ENCODE results near the gene DNAJC5. TPM values are rescaled to one million over a fixed set of nuclear protein-coding genes. Genes with fewer than 3 reads are reported as not detected.

Gene DNAJC5
- total RNA-seq, 1 experiment from 2014 or later: 59.5 TPM

DNA sequence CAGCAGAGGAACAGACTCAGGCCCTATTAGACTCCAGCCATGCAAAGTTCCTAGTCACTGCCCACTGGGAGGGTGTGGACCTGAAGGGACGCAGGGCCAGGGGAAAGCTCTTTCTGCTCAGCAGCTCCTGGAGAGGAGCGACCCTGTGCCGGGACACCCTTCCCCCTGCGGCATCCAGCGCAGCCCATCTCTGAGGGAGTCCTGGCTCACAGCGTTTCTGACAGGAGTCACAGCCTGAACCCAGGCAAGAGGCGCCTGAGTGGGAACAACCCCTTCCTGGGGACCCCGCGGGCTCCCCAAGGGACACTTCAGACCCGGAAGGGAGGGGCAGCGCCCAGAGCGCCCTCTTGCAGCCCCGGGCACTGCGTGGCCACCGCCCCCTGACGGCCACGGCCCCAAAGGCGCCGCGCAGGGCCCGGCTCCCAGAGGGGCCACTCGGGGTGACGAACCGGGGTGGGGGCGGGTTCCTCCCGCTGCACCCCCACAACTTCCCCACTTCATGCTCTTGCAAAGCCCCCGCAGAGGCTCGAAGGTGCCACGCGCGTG, 60.4 kb downstream of the DNAJC5 start:
- CTCF ChIA-PET: interaction anchor here (0.6 kb wide), 1 partner anchor 19 kb away, joined by 3 read pairs; no protein-coding TSS in a partner anchor
- DNase-seq (ENCODE audit: low read depth, low spot score) (no peak), ATAC-seq (0 out of 2 replicates have a peak, but pooled peaks have one; percentile 1)
- Histone ChIP-seq H3K9me3 (ENCODE audit: control insufficient read depth, insufficient read depth, low read depth, low read length) (no peaks in the 10 kb centered on the region), H3K4me3 (ENCODE audit: low read depth in 2 of 2, low read length in 2 of 2) (peak overlapping the region; percentile 77 to 85), H3K27ac (ENCODE audit: low read length) (peak overlapping the region; percentile 85), H3K36me3 (ENCODE audit: control insufficient read depth, insufficient read depth, low read length) (peaks cover 3% of the 10 kb centered on the region; the same call in 1 of the 2 replicates), H3K4me1 (ENCODE audit: control insufficient read depth, insufficient read depth, low read length) (peaks cover 51% of the 10 kb centered on the region), H3K27me3 (ENCODE audit: control insufficient read depth, insufficient read depth, low read length) (no peaks in the 10 kb centered on the region)
- BruUV-seq (replicated peaks): no TSS peak
- TF ChIP-seq REST (IDR thresholded peaks at IDR 0.05; ENCODE audit: insufficient read depth in 1 of 2, low read depth in 2 of 2, low read length in 1 of 2) (no peak), SIN3A (IDR thresholded peaks at IDR 0.05; ENCODE audit: borderline replicate concordance, insufficient read depth, low read depth, low read length) (0 out of 2 replicates have a peak, but pooled peaks have one; percentile 81), POLR2AphosphoS5 (IDR thresholded peaks at IDR 0.05; ENCODE audit: low read depth, low read length) (no peak), TCF7L2 (IDR thresholded peaks at IDR 0.05; ENCODE audit: low read depth, low read length) (no peak)
- TF ChIP-seq, protein P1, sequence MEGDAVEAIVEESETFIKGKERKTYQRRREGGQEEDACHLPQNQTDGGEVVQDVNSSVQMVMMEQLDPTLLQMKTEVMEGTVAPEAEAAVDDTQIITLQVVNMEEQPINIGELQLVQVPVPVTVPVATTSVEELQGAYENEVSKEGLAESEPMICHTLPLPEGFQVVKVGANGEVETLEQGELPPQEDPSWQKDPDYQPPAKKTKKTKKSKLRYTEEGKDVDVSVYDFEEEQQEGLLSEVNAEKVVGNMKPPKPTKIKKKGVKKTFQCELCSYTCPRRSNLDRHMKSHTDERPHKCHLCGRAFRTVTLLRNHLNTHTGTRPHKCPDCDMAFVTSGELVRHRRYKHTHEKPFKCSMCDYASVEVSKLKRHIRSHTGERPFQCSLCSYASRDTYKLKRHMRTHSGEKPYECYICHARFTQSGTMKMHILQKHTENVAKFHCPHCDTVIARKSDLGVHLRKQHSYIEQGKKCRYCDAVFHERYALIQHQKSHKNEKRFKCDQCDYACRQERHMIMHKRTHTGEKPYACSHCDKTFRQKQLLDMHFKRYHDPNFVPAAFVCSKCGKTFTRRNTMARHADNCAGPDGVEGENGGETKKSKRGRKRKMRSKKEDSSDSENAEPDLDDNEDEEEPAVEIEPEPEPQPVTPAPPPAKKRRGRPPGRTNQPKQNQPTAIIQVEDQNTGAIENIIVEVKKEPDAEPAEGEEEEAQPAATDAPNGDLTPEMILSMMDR (IDR thresholded peaks at IDR 0.05): peak; percentile 79; the same call in 1 of the 2 replicates
- in situ Hi-C loops (cut with HindIII; ENCODE audit: low pct_unique_long_range_greater_than_20kb, low sequenced_read_pairs): no loop called here
- intact Hi-C loops (cut with micrococcal nuclease; ENCODE audit: unreplicated experiment): no loop called here
- POLR2A ChIA-PET: no interaction called here

DNA sequence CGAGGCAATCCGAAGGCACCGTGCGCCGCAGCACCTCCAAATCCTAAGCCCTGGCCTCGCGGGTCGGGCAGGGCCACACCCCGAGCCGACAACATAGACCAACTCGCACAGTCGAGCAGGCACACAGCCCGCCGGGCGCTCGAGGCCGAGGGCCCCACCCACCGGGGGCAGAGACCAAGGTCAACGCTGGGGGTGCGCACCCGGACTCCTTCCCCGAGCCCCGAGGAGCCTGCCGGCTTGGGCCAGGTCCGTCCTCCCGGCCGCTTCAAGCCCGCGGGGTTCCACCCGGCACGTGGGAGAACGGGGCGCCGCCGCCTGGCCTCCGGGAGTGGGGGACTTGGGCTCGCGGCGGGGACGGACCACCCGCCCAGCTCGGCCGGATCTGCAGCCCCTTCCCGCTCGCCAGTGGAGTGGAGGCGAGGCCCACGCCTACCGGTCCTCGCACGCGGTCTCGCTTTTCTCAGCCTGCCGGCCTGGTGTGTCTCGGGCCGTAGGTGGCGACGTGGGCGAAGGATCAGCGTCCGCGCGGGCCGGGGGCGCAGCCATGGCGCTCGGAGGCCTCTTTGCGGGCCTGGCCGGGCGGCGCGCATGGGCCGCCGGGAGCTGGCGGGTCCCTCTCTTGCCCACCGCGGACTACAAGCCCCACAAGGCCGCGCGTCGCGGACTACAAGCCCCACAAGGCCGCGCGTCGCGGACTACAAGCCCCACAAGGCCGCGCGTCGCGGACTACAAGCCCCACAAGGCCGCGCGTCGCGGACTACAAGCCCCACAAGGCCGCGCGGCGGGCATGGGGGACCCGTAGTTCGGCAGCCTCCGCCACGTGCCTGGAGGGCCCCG, 61.1 kb downstream of the DNAJC5 start, which contains the start of gene UCKL1:
TSS of gene UCKL1 (minus strand) at position 590 of the 837 bp plus-strand sequence. CDS start at position 546, 44 bp downstream.
- TF ChIP-seq, protein P1 (IDR thresholded peaks at IDR 0.05): no peak; the same call in 1 of the 2 replicates
- peak; percentile 51; the same call in 1 of the 2 replicates for TF ChIP-seq POLR2AphosphoS5 (IDR thresholded peaks at IDR 0.05; ENCODE audit: low read depth, low read length)
- TF ChIP-seq TCF7L2 (IDR thresholded peaks at IDR 0.05; ENCODE audit: low read depth, low read length): 0 out of 2 replicates have a peak, but pooled peaks have one; percentile 18
- 0 out of 2 replicates have a peak, but pooled peaks have one; percentile 68 for TF ChIP-seq SIN3A (IDR thresholded peaks at IDR 0.05; ENCODE audit: borderline replicate concordance, insufficient read depth, low read depth, low read length)
- TF ChIP-seq REST (IDR thresholded peaks at IDR 0.05; ENCODE audit: insufficient read depth in 1 of 2, low read depth in 2 of 2, low read length in 1 of 2): no peak
- CTCF ChIA-PET: interaction anchor here (0.6 to 1.1 kb wide), 3 partner anchors 18 to 418 kb away, joined by 3 to 7 read pairs (median 3); no protein-coding TSS in a partner anchor
- no peaks in the 10 kb centered on the region for H3K27me3 ChIP-seq (ENCODE audit: control insufficient read depth, insufficient read depth, low read length)
- POLR2A ChIA-PET: no interaction called here
- in situ Hi-C loops (cut with HindIII; ENCODE audit: low pct_unique_long_range_greater_than_20kb, low sequenced_read_pairs): no loop called here
- H3K4me1 ChIP-seq (ENCODE audit: control insufficient read depth, insufficient read depth, low read length): peaks cover 44% of the 10 kb centered on the region
- intact Hi-C loops (cut with micrococcal nuclease; ENCODE audit: unreplicated experiment): no loop called here
- H3K4me3 ChIP-seq (ENCODE audit: low read depth in 2 of 2, low read length in 2 of 2): peak within 1 kb of the TSS; percentile 83 to 85
- BruUV-seq (replicated peaks): no TSS peak
- DNase-seq (ENCODE audit: low read depth, low spot score): no peak
- H3K27ac ChIP-seq (ENCODE audit: low read length): peak within 1 kb of the TSS; percentile 91
- ATAC-seq: peak; percentile 77
- H3K9me3 ChIP-seq (ENCODE audit: control insufficient read depth, insufficient read depth, low read depth, low read length): no peaks in the 10 kb centered on the region
- peaks cover 3% of the 10 kb centered on the region; the same call in 1 of the 2 replicates for H3K36me3 ChIP-seq (ENCODE audit: control insufficient read depth, insufficient read depth, low read length)

All from Panc1 (cell line).